ENCODE data around the gene MYG1.

MYG1 gene

GRCh38 chr12:53343449-53343848 lies 44.0 kb downstream of the MYG1 start:
- Histone ChIP-seq H3K27ac (ENCODE audit: low read depth, low read length, severe bottlenecking) (no peak overlapping the region), H3K4me1 (ENCODE audit: control insufficient read depth, insufficient read depth, low read length, poor library complexity, severe bottlenecking) (peaks cover 12% of the 10 kb centered on the region)
- 40 to 57% methylated on average over 2 to 3 of the region's 3 CpGs for WGBS, 2 experiments (ENCODE audit: insufficient coverage in 2 of 2)

GRCh38 chr12:53343969-53344368 lies 44.5 kb downstream of the MYG1 start:
- 88 to 95% methylated on average over 1 to 4 of the region's 4 CpGs for WGBS, 2 experiments (ENCODE audit: insufficient coverage in 2 of 2)
- H3K27ac ChIP-seq (ENCODE audit: low read depth, low read length, severe bottlenecking), result no peak overlapping the region
- H3K36me3 ChIP-seq (ENCODE audit: control insufficient read depth, insufficient read depth, low read length), result no peaks in the 10 kb centered on the region
- H3K9me3 ChIP-seq (ENCODE audit: control insufficient read depth, low read length), result no peaks in the 10 kb centered on the region
- H3K4me3 ChIP-seq (ENCODE audit: extremely low read depth, insufficient read depth, low read length, poor library complexity, severe bottlenecking), result no peak overlapping the region
- peaks cover 12% of the 10 kb centered on the region for H3K4me1 ChIP-seq (ENCODE audit: control insufficient read depth, insufficient read depth, low read length, poor library complexity, severe bottlenecking)

More at GRCh38 chr12:53343449-53343848, 44.0 kb downstream of the MYG1 start:
- Histone ChIP-seq H3K9me3 (ENCODE audit: control insufficient read depth, low read length) (no peaks in the 10 kb centered on the region), H3K36me3 (ENCODE audit: control insufficient read depth, insufficient read depth, low read length) (no peaks in the 10 kb centered on the region), H3K4me3 (ENCODE audit: extremely low read depth, insufficient read depth, low read length, poor library complexity, severe bottlenecking) (no peak overlapping the region)

GRCh38 chr12:53344487-53344823 lies 45.0 kb downstream of the MYG1 start:
- H3K4me3 ChIP-seq (ENCODE audit: extremely low read depth, insufficient read depth, low read length, poor library complexity, severe bottlenecking), result peak overlapping the region; percentile 56
- H3K27ac ChIP-seq (ENCODE audit: low read depth, low read length, severe bottlenecking), result peak overlapping the region; percentile 36
- no peaks in the 10 kb centered on the region for H3K9me3 ChIP-seq (ENCODE audit: control insufficient read depth, low read length)
- no peaks in the 10 kb centered on the region for H3K36me3 ChIP-seq (ENCODE audit: control insufficient read depth, insufficient read depth, low read length)
- peaks cover 12% of the 10 kb centered on the region for H3K4me1 ChIP-seq (ENCODE audit: control insufficient read depth, insufficient read depth, low read length, poor library complexity, severe bottlenecking)
- 0 to 4% methylated on average over 4 to 13 of the region's 19 CpGs for WGBS, 2 experiments (ENCODE audit: insufficient coverage in 2 of 2)

- Histone ChIP-seq H3K36me3 (ENCODE audit: control insufficient read depth, insufficient read depth, low read length) (no peaks in the 10 kb centered on the region), H3K4me3 (ENCODE audit: extremely low read depth, insufficient read depth, low read length, poor library complexity, severe bottlenecking) (peak overlapping the region; percentile 56), H3K27ac (ENCODE audit: low read depth, low read length, severe bottlenecking) (peak overlapping the region; percentile 79), H3K9me3 (ENCODE audit: control insufficient read depth, low read length) (no peaks in the 10 kb centered on the region), H3K4me1 (ENCODE audit: control insufficient read depth, insufficient read depth, low read length, poor library complexity, severe bottlenecking) (peaks cover 12% of the 10 kb centered on the region)
- 0 to 1% methylated on average over 30 to 47 of the region's 50 CpGs for WGBS, 2 experiments (ENCODE audit: insufficient coverage in 2 of 2)
These were observed 45.5 kb downstream of the MYG1 start for GRCh38 chr12:53344824-53345485.

GRCh38 chr12:53345486-53346188 lies 46.1 kb downstream of the MYG1 start:
- WGBS, 2 experiments (ENCODE audit: insufficient coverage in 2 of 2), result 13 to 35% methylated on average over 2 to 4 of the region's 10 CpGs

GRCh38 chr12:53346491-53346890 lies 47.0 kb downstream of the MYG1 start:
- no peak overlapping the region for H3K27ac ChIP-seq (ENCODE audit: low read depth, low read length, severe bottlenecking)
- no peaks in the 10 kb centered on the region for H3K9me3 ChIP-seq (ENCODE audit: control insufficient read depth, low read length)
- H3K4me1 ChIP-seq (ENCODE audit: control insufficient read depth, insufficient read depth, low read length, poor library complexity, severe bottlenecking), result peaks cover 9% of the 10 kb centered on the region
- H3K36me3 ChIP-seq (ENCODE audit: control insufficient read depth, insufficient read depth, low read length), result no peaks in the 10 kb centered on the region
- no peak overlapping the region for H3K4me3 ChIP-seq (ENCODE audit: extremely low read depth, insufficient read depth, low read length, poor library complexity, severe bottlenecking)
- WGBS, 2 experiments (ENCODE audit: insufficient coverage in 2 of 2), result 89% methylated on average over 1 of the region's 1 CpG; no CpG with 5 or more reads in 1 of the 2 experiments

More at GRCh38 chr12:53345486-53346188, 46.1 kb downstream of the MYG1 start:
- H3K4me3 ChIP-seq (ENCODE audit: extremely low read depth, insufficient read depth, low read length, poor library complexity, severe bottlenecking), result peak overlapping the region; percentile 56
- no peaks in the 10 kb centered on the region for H3K36me3 ChIP-seq (ENCODE audit: control insufficient read depth, insufficient read depth, low read length)
- H3K27ac ChIP-seq (ENCODE audit: low read depth, low read length, severe bottlenecking), result peak overlapping the region; percentile 79
- no peaks in the 10 kb centered on the region for H3K9me3 ChIP-seq (ENCODE audit: control insufficient read depth, low read length)
- H3K4me1 ChIP-seq (ENCODE audit: control insufficient read depth, insufficient read depth, low read length, poor library complexity, severe bottlenecking), result peaks cover 9% of the 10 kb centered on the region

- Histone ChIP-seq H3K27ac (ENCODE audit: low read depth, low read length, severe bottlenecking) (no peak overlapping the region), H3K4me1 (ENCODE audit: control insufficient read depth, insufficient read depth, low read length, poor library complexity, severe bottlenecking) (peaks cover 9% of the 10 kb centered on the region), H3K4me3 (ENCODE audit: extremely low read depth, insufficient read depth, low read length, poor library complexity, severe bottlenecking) (no peak overlapping the region), H3K9me3 (ENCODE audit: control insufficient read depth, low read length) (no peaks in the 10 kb centered on the region), H3K36me3 (ENCODE audit: control insufficient read depth, insufficient read depth, low read length) (no peaks in the 10 kb centered on the region)
- 92 to 94% methylated on average over 1 to 3 of the region's 4 CpGs for WGBS, 2 experiments (ENCODE audit: insufficient coverage in 2 of 2)
These were observed 48.4 kb downstream of the MYG1 start for GRCh38 chr12:53347905-53348304.

- H3K27ac ChIP-seq (ENCODE audit: low read depth, low read length, severe bottlenecking), result no peak overlapping the region
- no peak overlapping the region for H3K4me3 ChIP-seq (ENCODE audit: extremely low read depth, insufficient read depth, low read length, poor library complexity, severe bottlenecking)
- H3K4me1 ChIP-seq (ENCODE audit: control insufficient read depth, insufficient read depth, low read length, poor library complexity, severe bottlenecking), result no peaks in the 10 kb centered on the region
- no peaks in the 10 kb centered on the region for H3K9me3 ChIP-seq (ENCODE audit: control insufficient read depth, low read length)
- no peaks in the 10 kb centered on the region for H3K36me3 ChIP-seq (ENCODE audit: control insufficient read depth, insufficient read depth, low read length)
- 73 to 76% methylated on average over 17 to 19 of the region's 21 CpGs for WGBS, 2 experiments (ENCODE audit: insufficient coverage in 2 of 2)
These were observed 53.1 kb downstream of the MYG1 start for GRCh38 chr12:53352331-53353256.

- H3K27ac ChIP-seq (ENCODE audit: low read depth, low read length, severe bottlenecking), result no peak overlapping the region
- no peak overlapping the region for H3K4me3 ChIP-seq (ENCODE audit: extremely low read depth, insufficient read depth, low read length, poor library complexity, severe bottlenecking)
- no peaks in the 10 kb centered on the region for H3K9me3 ChIP-seq (ENCODE audit: control insufficient read depth, low read length)
- no peaks in the 10 kb centered on the region for H3K36me3 ChIP-seq (ENCODE audit: control insufficient read depth, insufficient read depth, low read length)
- WGBS, 2 experiments (ENCODE audit: insufficient coverage in 2 of 2), result 95 to 100% methylated on average over 2 to 3 of the region's 5 CpGs
- H3K4me1 ChIP-seq (ENCODE audit: control insufficient read depth, insufficient read depth, low read length, poor library complexity, severe bottlenecking), result no peaks in the 10 kb centered on the region
These were observed 53.8 kb downstream of the MYG1 start for GRCh38 chr12:53353257-53353655.

GRCh38 chr12:53355121-53355520 lies 55.6 kb downstream of the MYG1 start:
- Histone ChIP-seq H3K4me3 (ENCODE audit: extremely low read depth, insufficient read depth, low read length, poor library complexity, severe bottlenecking) (no peak overlapping the region), H3K27ac (ENCODE audit: low read depth, low read length, severe bottlenecking) (no peak overlapping the region), H3K36me3 (ENCODE audit: control insufficient read depth, insufficient read depth, low read length) (no peaks in the 10 kb centered on the region), H3K4me1 (ENCODE audit: control insufficient read depth, insufficient read depth, low read length, poor library complexity, severe bottlenecking) (no peaks in the 10 kb centered on the region), H3K9me3 (ENCODE audit: control insufficient read depth, low read length) (no peaks in the 10 kb centered on the region)
- WGBS, 2 experiments (ENCODE audit: insufficient coverage in 2 of 2), result 82 to 84% methylated on average over 3 of the region's 3 CpGs
